ENCODE data around the gene CRIP1. TPM values are rescaled to one million over a fixed set of nuclear protein-coding genes. Genes with fewer than 3 reads are reported as not detected.

The CRIP1 gene
- total and polyA plus RNA-seq, 8 donors = 3.5 to 149 (median 60.1) TPM; not detected in 1

- no peak for DNase-seq
- intact Hi-C loops (cut with DNase I; ENCODE audit: low total_unique reads) = loop anchor here (10.0 kb wide), 1 partner anchor 118 kb away; no protein-coding TSS in a partner anchor
- Histone ChIP-seq H3K36me3 (peaks cover 0 to 9% (median 0%) of the 10 kb centered on the region in 4 donors), H3K4me3 (no peak overlapping the region), H3K27me3 (peaks cover 0 to 10% (median 6%) of the 10 kb centered on the region in 3 donors), H3K9me3 (no peaks in the 10 kb centered on the region), H3K27ac (no peak overlapping the region), H3K4me1 (no peaks in the 10 kb centered on the region)
- TF ChIP-seq, protein P1, sequence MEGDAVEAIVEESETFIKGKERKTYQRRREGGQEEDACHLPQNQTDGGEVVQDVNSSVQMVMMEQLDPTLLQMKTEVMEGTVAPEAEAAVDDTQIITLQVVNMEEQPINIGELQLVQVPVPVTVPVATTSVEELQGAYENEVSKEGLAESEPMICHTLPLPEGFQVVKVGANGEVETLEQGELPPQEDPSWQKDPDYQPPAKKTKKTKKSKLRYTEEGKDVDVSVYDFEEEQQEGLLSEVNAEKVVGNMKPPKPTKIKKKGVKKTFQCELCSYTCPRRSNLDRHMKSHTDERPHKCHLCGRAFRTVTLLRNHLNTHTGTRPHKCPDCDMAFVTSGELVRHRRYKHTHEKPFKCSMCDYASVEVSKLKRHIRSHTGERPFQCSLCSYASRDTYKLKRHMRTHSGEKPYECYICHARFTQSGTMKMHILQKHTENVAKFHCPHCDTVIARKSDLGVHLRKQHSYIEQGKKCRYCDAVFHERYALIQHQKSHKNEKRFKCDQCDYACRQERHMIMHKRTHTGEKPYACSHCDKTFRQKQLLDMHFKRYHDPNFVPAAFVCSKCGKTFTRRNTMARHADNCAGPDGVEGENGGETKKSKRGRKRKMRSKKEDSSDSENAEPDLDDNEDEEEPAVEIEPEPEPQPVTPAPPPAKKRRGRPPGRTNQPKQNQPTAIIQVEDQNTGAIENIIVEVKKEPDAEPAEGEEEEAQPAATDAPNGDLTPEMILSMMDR (IDR thresholded peaks at IDR 0.05) = no peak
- no peak for TF ChIP-seq POLR2AphosphoS5 (IDR thresholded peaks at IDR 0.05)
- no peak for TF ChIP-seq POLR2A (IDR thresholded peaks at IDR 0.05)
- TF ChIP-seq EP300 (IDR thresholded peaks at IDR 0.05) = no peak
- WGBS, 5 donors = 73 to 88% (median 82%) methylated on average over 7 of the region's 7 CpGs
Observed at GRCh38 chr14:105503296-105503640, 16.6 kb downstream of the CRIP1 start.

DNA sequence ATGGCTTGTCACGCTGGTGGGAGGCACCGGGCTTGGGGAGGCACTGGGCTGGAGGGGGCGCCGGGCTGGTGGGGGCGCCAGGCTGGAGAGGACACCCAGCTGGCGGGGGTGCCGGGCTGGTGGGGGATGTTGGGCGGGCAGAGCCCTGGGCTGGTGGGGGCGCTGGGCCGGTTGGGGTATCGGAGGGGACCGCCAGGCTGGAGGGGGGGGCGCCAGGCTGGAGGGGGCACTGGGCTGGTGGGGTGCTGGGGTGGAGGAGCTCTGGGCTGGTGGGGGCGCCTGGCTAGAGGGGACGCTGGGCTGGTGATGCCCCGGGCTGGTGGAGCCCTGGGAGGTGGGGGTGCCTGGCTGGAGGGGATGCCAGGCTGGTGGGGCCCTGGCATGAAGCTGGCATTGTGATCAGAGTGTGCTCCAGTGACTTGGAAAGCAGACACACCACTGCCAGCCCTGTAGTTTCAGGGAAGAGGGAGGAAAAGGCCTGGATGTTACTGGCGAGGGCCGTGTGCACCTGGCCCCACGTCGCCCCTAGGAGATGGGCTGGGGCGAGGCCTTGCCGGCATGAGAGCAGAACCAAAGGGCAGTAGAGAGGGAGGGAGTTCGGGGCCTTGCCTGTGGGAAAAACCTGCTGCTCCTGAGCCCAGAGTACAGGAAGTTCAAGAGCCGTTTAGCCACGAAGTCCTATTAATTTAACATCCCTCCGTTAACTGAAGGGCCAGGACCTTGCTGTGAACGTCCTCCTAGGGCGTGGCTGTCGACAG, 17.4 kb downstream of the CRIP1 start:
- H3K36me3 ChIP-seq = peaks cover 0 to under 1% (median 0%) of the 10 kb centered on the region in 4 donors
- H3K4me1 ChIP-seq = no peaks in the 10 kb centered on the region
- H3K27me3 ChIP-seq = peaks cover 0 to 18% (median 12%) of the 10 kb centered on the region in 3 donors
- DNase-seq = no peak
- 68 to 74% (median 70%) methylated on average over 22 to 29 of the region's 29 CpGs for WGBS, 5 donors
- intact Hi-C loops (cut with DNase I; ENCODE audit: low total_unique reads) = loop anchor here (10.0 kb wide), 1 partner anchor 119 kb away; no protein-coding TSS in a partner anchor
- no peak overlapping the region for H3K27ac ChIP-seq
- no peaks in the 10 kb centered on the region for H3K9me3 ChIP-seq
- TF ChIP-seq, protein P1 (IDR thresholded peaks at IDR 0.05) = no peak
- no peak for TF ChIP-seq EP300 (IDR thresholded peaks at IDR 0.05)
- H3K4me3 ChIP-seq = no peak overlapping the region

DNA sequence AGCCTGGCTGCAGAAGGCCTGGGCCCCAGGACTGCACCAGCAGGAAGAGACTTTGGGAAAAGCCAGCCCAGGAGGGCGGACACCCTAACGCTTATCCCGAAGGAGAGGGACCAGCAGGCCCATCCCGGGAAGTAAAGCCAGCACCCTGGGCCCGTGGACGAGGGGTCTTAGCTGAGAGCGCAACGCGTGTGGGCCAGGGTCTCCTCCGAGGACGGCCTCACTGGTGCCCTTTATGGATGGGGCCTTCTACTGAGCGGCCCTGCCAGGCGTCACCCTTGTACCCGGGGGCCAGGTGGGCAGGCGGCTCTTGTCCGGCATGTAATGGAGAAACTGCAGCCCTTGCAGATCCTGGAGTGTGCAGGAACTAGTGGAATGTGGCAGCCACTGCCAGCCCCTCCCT, 18.4 kb downstream of the CRIP1 start:
- H3K4me3 ChIP-seq = no peak overlapping the region
- H3K9me3 ChIP-seq = no peaks in the 10 kb centered on the region
- peaks cover 0 to 26% (median 18%) of the 10 kb centered on the region in 3 donors for H3K27me3 ChIP-seq
- WGBS, 5 donors = 87 to 92% (median 89%) methylated on average over 15 to 16 of the region's 16 CpGs
- intact Hi-C loops (cut with DNase I; ENCODE audit: low total_unique reads) = loop anchor here (10.0 kb wide), 1 partner anchor 120 kb away; no protein-coding TSS in a partner anchor
- no peak overlapping the region for H3K27ac ChIP-seq
- no peaks in the 10 kb centered on the region for H3K4me1 ChIP-seq
- TF ChIP-seq, protein P1 (IDR thresholded peaks at IDR 0.05) = no peak
- TF ChIP-seq POLR2A (IDR thresholded peaks at IDR 0.05) (no peak), EP300 (IDR thresholded peaks at IDR 0.05) (no peak), POLR2AphosphoS5 (IDR thresholded peaks at IDR 0.05) (no peak)
- DNase-seq = no peak
- H3K36me3 ChIP-seq = no peaks in the 10 kb centered on the region

DNA sequence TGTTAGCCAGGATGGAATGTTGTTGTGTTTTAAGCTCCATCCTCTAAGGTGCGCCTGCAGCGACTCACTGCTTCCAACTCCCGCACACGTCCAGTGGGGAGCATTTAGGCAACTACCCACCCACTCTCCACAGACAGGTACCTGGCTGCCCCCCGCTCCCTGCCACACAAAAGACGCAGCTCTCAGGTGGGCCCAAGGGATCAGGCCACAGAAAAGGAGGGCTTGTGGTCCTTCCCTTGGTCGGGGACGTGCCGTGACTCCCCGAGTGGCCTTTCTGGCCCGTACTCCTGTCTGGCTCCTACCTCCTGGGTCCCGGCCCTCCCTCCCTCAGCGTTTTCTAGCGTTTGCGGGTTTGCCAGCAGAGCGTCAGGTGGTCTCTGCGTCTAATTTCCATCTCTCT, 20.6 kb downstream of the CRIP1 start:
- no peak overlapping the region for H3K27ac ChIP-seq
- no peaks in the 10 kb centered on the region for H3K36me3 ChIP-seq
- H3K27me3 ChIP-seq = peaks cover 0 to 48% (median 34%) of the 10 kb centered on the region in 3 donors
- H3K4me1 ChIP-seq = no peaks in the 10 kb centered on the region
- no peaks in the 10 kb centered on the region for H3K9me3 ChIP-seq
- TF ChIP-seq POLR2AphosphoS5 (IDR thresholded peaks at IDR 0.05) (no peak), POLR2A (IDR thresholded peaks at IDR 0.05) (no peak), EP300 (IDR thresholded peaks at IDR 0.05) (no peak)
- TF ChIP-seq, protein P1 (IDR thresholded peaks at IDR 0.05) = no peak
- 69 to 77% (median 71%) methylated on average over 17 of the region's 17 CpGs for WGBS, 5 donors
- intact Hi-C loops (cut with DNase I; ENCODE audit: low total_unique reads) = loop anchor here (10.0 kb wide), 1 partner anchor 122 kb away; no protein-coding TSS in a partner anchor
- DNase-seq = no peak
- no peak overlapping the region for H3K4me3 ChIP-seq

Measured in stomach (tissue), 9 donors.